Right lobe of liver (tissue), 6 donors: ENCODE measurements around the gene NEDD9. TPM values are rescaled to one million over a fixed set of nuclear protein-coding genes. Genes with fewer than 3 reads are reported as not detected.

Experiments
- ATAC-seq, 4 donors: fragments of 200-7000 bp; cut with Tn5 transposase; one replicate each; pipeline ENCODE4 v1.9.1; 2020; ENCODE audit warnings: mild to moderate bottlenecking in 4 of 4, moderate library complexity in 4 of 4
- DNase-seq, 3 donors: peaks; one replicate each; pipeline ENCODE4 v3.0.0-alpha.2; 2020
- H3K27ac ChIP-seq, 3 donors: fragments of 200-600 bp; one replicate each; pipeline ENCODE4 v1.8.0; 2022
- H3K27me3 ChIP-seq, 2 donors: fragments of 200-600 bp; one replicate each; pipeline ENCODE4 v1.8.0; 2022
- H3K36me3 ChIP-seq, 4 donors: fragments of 200-600 bp; sonication (generic) in 1 of 4; one replicate each; pipeline versions ENCODE4 v1.5.1 to v1.8.0; 2017 to 2022; ENCODE audit warnings: control low read depth in 1 of 4
- H3K4me1 ChIP-seq, 4 donors: fragments of 200-600 bp; sonication (generic) in 1 of 4; one replicate each; pipeline versions ENCODE4 v1.5.1 to v1.8.0; 2017 to 2022; ENCODE audit warnings: control low read depth in 1 of 4
- H3K4me3 ChIP-seq, 3 donors: fragments of 200-600 bp; one replicate each; pipeline ENCODE4 v1.8.0; 2022
- H3K9me3 ChIP-seq, 4 donors: fragments of 200-600 bp; sonication (generic) in 1 of 4; one replicate each; pipeline versions ENCODE4 v1.5.1 to v1.8.0; 2017 to 2022; ENCODE audit warnings: control low read depth in 1 of 4
- POLR2A ChIP-seq: fragments of 450-650 bp; IDR thresholded peaks from one replicate; pipeline ENCODE4 v1.6.1; 2017; ENCODE audit warnings: antibody characterized with exemption, mild to moderate bottlenecking
- WGBS: methylation state at CpG from one replicate; pipeline ENCODE4 v1.1.6; 2018; ENCODE audit warnings: low coverage, low lambda C conversion rate; ENCODE audit not compliant: insufficient coverage; ENCODE audit errors: missing lambda C conversion rate; 5-methylcytosine and 5-hydroxymethylcytosine counted together
- intact Hi-C, 2 donors: fragments of 100-400 bp; cut with DNase I; formaldehyde crosslinking; loops; one replicate each; pipeline versions ENCODE4 v1.11.2 to v1.14.1; 2022
- small RNA-seq, 2 experiments: library from RNA; depleted of rRNA; stranded (forward); fragments of <200 nt; gene quantifications; one replicate each; pipeline ENCODE3, GENCODE V24; 2016
- total RNA-seq, 6 experiments: library from RNA; depleted of rRNA in 2 of 6; stranded (reverse); fragments of >200 nt in 2 of 6; fragmentation: NEBNext Ultra II Directional in 3 of 6; extraction: Animal tissue kit (Norgen Biotek cat#: 25700) in 3 of 6; gene quantifications; one replicate each; pipeline versions ENCODE4 v1.1.0 to v1.2.4, GENCODE V29; 2016 to 2023
- TF ChIP-seq, protein P1 (sequence below), 4 donors: fragments of 200-600 bp in 3 of 4; fragments of 450-650 bp in 1 of 4; IDR thresholded peaks; one replicate each; pipeline versions ENCODE4 v1.5.1 to v1.8.0; 2016 to 2022; ENCODE audit warnings: antibody characterized with exemption in 4 of 4, mild to moderate bottlenecking in 2 of 4
- donor health status: DM: no; HTN: yes; CAD: no.
- donor health status: DM: no; HTN: no; CAD: no.
- donor health status: DM: no; HTN: no; CAD: no.
- donor health status: DM: no; HTN: yes; CAD: no.
- donor health status: DM: no; HTN: yes; CAD: no.

NEDD9 gene
- total RNA-seq, 6 experiments from 2014 or later, result 5.1 to 59.8 (median 26.2) TPM

DNA sequence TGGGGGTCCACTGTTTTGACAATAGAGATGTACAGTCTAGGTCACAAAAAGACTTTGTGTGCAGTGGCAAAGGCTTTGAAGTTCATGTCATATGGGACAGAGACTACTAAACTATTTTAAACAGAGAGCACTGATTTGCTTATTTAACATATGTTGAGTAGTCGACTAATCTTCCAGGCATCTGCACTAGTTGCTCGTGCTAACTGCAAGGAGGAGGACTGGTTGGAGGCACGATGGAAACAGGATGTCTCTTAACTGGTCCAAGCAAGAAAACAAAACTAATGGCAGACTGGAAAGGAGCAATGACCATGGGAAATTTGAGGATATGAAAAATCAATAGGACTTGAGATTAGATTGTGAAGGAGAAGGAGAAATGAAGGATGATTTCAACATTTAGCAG is 92.4 kb downstream of the NEDD9 start:
- intact Hi-C loops, result loop anchor here in 1 of 2 donors (5.0 kb wide), 1 partner anchor 357 kb away; no protein-coding TSS in a partner anchor
- Histone ChIP-seq H3K9me3 (no peaks in the 10 kb centered on the region), H3K27me3 (no peaks in the 10 kb centered on the region), H3K4me1 (peaks cover 0 to 3% (median 0%) of the 10 kb centered on the region in 4 donors), H3K36me3 (peaks cover 0 to 7% (median 4%) of the 10 kb centered on the region in 4 donors), H3K4me3 (no peak overlapping the region), H3K27ac (no peak overlapping the region)
- no peak for ATAC-seq
- WGBS, result 76% methylated on average over 3 of the region's 3 CpGs
- no peak for DNase-seq
- TF ChIP-seq POLR2A, result no peak
- TF ChIP-seq, protein P1, sequence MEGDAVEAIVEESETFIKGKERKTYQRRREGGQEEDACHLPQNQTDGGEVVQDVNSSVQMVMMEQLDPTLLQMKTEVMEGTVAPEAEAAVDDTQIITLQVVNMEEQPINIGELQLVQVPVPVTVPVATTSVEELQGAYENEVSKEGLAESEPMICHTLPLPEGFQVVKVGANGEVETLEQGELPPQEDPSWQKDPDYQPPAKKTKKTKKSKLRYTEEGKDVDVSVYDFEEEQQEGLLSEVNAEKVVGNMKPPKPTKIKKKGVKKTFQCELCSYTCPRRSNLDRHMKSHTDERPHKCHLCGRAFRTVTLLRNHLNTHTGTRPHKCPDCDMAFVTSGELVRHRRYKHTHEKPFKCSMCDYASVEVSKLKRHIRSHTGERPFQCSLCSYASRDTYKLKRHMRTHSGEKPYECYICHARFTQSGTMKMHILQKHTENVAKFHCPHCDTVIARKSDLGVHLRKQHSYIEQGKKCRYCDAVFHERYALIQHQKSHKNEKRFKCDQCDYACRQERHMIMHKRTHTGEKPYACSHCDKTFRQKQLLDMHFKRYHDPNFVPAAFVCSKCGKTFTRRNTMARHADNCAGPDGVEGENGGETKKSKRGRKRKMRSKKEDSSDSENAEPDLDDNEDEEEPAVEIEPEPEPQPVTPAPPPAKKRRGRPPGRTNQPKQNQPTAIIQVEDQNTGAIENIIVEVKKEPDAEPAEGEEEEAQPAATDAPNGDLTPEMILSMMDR (IDR thresholded peaks at IDR 0.05), result no peak

DNA sequence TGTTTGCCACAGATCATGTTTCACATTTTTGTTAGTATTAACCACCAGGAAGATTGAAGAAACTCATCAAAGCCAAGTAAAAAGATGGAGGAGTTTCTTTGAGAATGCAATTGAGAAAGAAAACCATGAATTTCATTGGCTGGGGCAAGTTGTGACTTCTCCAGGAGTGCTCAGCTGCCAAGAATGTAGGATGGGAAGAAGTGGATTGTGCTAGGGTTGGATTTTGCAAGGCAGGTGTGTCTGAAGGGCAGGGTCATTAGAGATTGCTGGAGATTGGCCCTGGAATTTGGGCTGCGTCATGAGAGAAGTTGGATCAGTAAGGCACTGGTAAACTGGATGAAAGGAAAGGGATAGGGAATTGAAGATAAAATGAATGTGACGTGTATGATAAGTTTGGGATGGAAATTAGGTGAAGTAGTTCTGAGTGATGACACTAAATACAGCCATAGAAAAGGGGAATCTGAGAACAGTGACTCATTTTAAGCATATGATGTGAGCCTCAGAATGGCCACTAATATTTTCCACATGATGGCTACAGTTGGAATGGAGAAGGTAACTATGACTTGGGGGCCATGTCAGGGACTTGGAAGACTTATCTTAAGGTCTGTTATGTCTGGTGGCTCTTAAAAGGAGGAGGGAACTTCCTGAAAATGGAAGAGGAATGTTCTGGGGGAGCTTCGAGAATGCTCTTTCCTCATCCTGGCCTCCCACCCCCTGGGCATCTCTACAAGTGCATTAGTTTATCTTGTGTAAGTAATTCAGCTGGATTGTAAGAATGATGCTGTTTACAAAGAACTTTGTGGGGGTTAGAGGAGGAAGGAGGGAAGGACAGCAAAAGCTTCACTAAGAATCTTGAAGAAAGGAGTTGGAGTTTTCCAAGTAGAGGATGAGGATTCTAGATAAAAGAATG is 93.2 kb downstream of the NEDD9 start:
- TF ChIP-seq, protein P1 (IDR thresholded peaks at IDR 0.05), result no peak
- no peak for TF ChIP-seq POLR2A
- no peaks in the 10 kb centered on the region for H3K4me1 ChIP-seq
- no peak for ATAC-seq
- no peak overlapping the region for H3K27ac ChIP-seq
- 84% methylated on average over 3 of the region's 3 CpGs for WGBS
- intact Hi-C loops, result no loop called here
- H3K36me3 ChIP-seq, result peaks cover 0 to 14% (median 6%) of the 10 kb centered on the region in 4 donors
- H3K9me3 ChIP-seq, result no peaks in the 10 kb centered on the region
- no peak overlapping the region for H3K4me3 ChIP-seq
- no peak for DNase-seq
- no peaks in the 10 kb centered on the region for H3K27me3 ChIP-seq

DNA sequence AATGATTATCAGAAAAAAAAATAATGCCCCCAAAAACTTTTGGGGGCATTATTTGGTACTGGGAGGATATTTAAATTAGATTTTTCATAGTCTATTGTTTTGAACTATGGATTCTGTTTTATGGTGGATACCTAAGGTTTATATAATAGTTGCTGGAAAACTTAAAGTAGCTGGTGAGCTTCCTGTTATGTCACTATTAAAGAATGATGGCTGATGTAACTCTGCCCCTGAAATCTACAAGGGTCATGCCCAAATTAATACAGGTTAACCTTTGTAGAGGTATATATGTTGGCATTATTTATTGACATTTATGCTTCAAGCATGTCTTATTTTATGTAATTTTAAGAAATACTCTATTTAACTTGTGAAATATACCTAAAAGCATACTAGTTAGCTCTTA is 95.7 kb downstream of the NEDD9 start:
- H3K9me3 ChIP-seq, result no peaks in the 10 kb centered on the region
- DNase-seq (no peak), ATAC-seq (no peak)
- no peak for TF ChIP-seq POLR2A
- TF ChIP-seq, protein P1 (IDR thresholded peaks at IDR 0.05), result no peak
- H3K36me3 ChIP-seq, result peaks cover 0 to 14% (median 6%) of the 10 kb centered on the region in 4 donors
- intact Hi-C loops, result no loop called here
- no peak overlapping the region for H3K27ac ChIP-seq
- no peaks in the 10 kb centered on the region for H3K4me1 ChIP-seq
- no peaks in the 10 kb centered on the region for H3K27me3 ChIP-seq
- H3K4me3 ChIP-seq, result no peak overlapping the region

Small RNA genes within 50 kb of the gene (small RNA-seq; reads per million reads assigned to genes)
- 0 reads per million in 2 experiments for gene AL136139.1

Other genes starting within 250 kb of the NEDD9 start
- 10 to 100 TPM in 5 of 6 experiments, 1 to 10 TPM in 1; 7.1 to 24.4 (median 14.4) TPM for gene ELOVL2, start 188.4 kb downstream of the NEDD9 start, total RNA-seq
- 1 to 10 TPM; 6.4 to 9.5 (median 7.6) TPM for gene SMIM13, start 138.8 kb downstream of the NEDD9 start, total RNA-seq
- gene ERVFRD-1, start 120.9 kb downstream of the NEDD9 start, total RNA-seq, result under 1 TPM in 1 of 6 experiments, not detected in 5; 0.12 TPM